Choroid plexus epithelial cell (primary cell): Measurements from ENCODE around the gene PPP1R9A.

ENCODE experiments used
- DNase-seq: peaks from one replicate; pipeline ENCODE4 v3.0.0-alpha.2; 2010; ENCODE audit warnings: low read depth
- H3K4me3 ChIP-seq: 2 replicates; pipeline ENCODE4 v1.5.1; 2011; ENCODE audit warnings: low read depth, mild to moderate bottlenecking, control low read depth, low read length, moderate library complexity
- CTCF ChIP-seq: conservative IDR thresholded peaks from 2 replicates; pipeline ENCODE4 v1.5.1; 2011; ENCODE audit warnings: low read depth, mild to moderate bottlenecking, control low read depth, inconsistent platforms, low read length, moderate library complexity

PPP1R9A gene

GRCh38 chr7:95204618-95205017 is 297.2 kb downstream of the PPP1R9A start:
- no peak for DNase-seq
- H3K4me3 ChIP-seq = no peak overlapping the region
- TF ChIP-seq CTCF = no peak

GRCh38 chr7:95205665-95206225 is 298.4 kb downstream of the PPP1R9A start:
- DNase-seq = peak; percentile 77
- no peak for TF ChIP-seq CTCF
- no peak overlapping the region for H3K4me3 ChIP-seq

GRCh38 chr7:95209276-95209675 is 301.9 kb downstream of the PPP1R9A start:
- peak; percentile 25 for DNase-seq
- no peak overlapping the region for H3K4me3 ChIP-seq
- TF ChIP-seq CTCF = no peak

- no peak overlapping the region for H3K4me3 ChIP-seq
- no peak for DNase-seq
- no peak for TF ChIP-seq CTCF
Observed at GRCh38 chr7:95209788-95210187, 302.4 kb downstream of the PPP1R9A start.

GRCh38 chr7:95213148-95213547 is 305.8 kb downstream of the PPP1R9A start:
- peak; percentile 23 for DNase-seq
- no peak overlapping the region for H3K4me3 ChIP-seq
- no peak for TF ChIP-seq CTCF

GRCh38 chr7:95213809-95214492 is 306.6 kb downstream of the PPP1R9A start:
- DNase-seq = peak; percentile 61
- no peak overlapping the region for H3K4me3 ChIP-seq
- no peak for TF ChIP-seq CTCF

- no peak overlapping the region for H3K4me3 ChIP-seq
- DNase-seq = no peak
- TF ChIP-seq CTCF = no peak
Observed at GRCh38 chr7:95219721-95220120, 312.3 kb downstream of the PPP1R9A start.
